Measurements from ENCODE around the gene HRH3.

HRH3 gene

GRCh38 chr20:62197311-62197710, 22.8 kb downstream of the HRH3 start:
- DNase-seq = no peak

GRCh38 chr20:62196286-62196685, 23.8 kb downstream of the HRH3 start:
- no peak for DNase-seq

GRCh38 chr20:62195736-62196135, 24.3 kb downstream of the HRH3 start:
- no peak for DNase-seq

GRCh38 chr20:62195075-62195405, 25.0 kb downstream of the HRH3 start:
- DNase-seq = no peak

- no peak for DNase-seq
Observed at GRCh38 chr20:62193079-62194025, 26.7 kb downstream of the HRH3 start.

- no peak for DNase-seq
Observed at GRCh38 chr20:62192635-62193034, 27.4 kb downstream of the HRH3 start.

GRCh38 chr20:62191781-62192559, 28.1 kb downstream of the HRH3 start:
- DNase-seq = no peak

GRCh38 chr20:62190639-62191411, 29.3 kb downstream of the HRH3 start:
- no peak for DNase-seq

GRCh38 chr20:62186887-62187866, 32.9 kb downstream of the HRH3 start:
- DNase-seq = no peak

- DNase-seq = no peak
Observed at GRCh38 chr20:62186096-62186426, 34.0 kb downstream of the HRH3 start.

- DNase-seq = no peak
Observed at GRCh38 chr20:62183426-62184142, 36.5 kb downstream of the HRH3 start.

GRCh38 chr20:62182469-62183425, 37.3 kb downstream of the HRH3 start, which contains the start of gene MTG2:
Gene MTG2, plus strand, starts transcription at chr20:62183028. Its CDS starts 10,393 bp downstream, at chr20:62193421.
- DNase-seq = peak; percentile 90

GRCh38 chr20:62181808-62182207, 38.3 kb downstream of the HRH3 start:
- DNase-seq = no peak

GRCh38 chr20:62179162-62179504, 40.9 kb downstream of the HRH3 start:
- DNase-seq = no peak

GRCh38 chr20:62178316-62179161, 41.5 kb downstream of the HRH3 start:
- DNase-seq = no peak

GRCh38 chr20:62177307-62177706, 42.8 kb downstream of the HRH3 start:
- no peak for DNase-seq

- DNase-seq = no peak
Observed at GRCh38 chr20:62176866-62177265, 43.2 kb downstream of the HRH3 start.

- no peak for DNase-seq
Observed at GRCh38 chr20:62175711-62176110, 44.4 kb downstream of the HRH3 start.

Data from activated T-cell treated with anti-CD3 and anti-CD28 coated beads, Interleukin-2, amount 50 U/mL, for 1 hour (primary cell).